Activated T-helper 2 cell treated with anti-CD3 and anti-CD28 coated beads, Interferon-gamma antibody, Interleukin-2, Interleukin-4, amounts not matched to agents 10 μg/mL and 5 μg/mL and 100 μg/mL, durations not matched to agents 14 hours and 24 hours and 36 hours (primary cell): ENCODE data around the gene GALM. TPM values are rescaled to one million over a fixed set of nuclear protein-coding genes. Genes with fewer than 3 reads are reported as not detected.
"Not testable (repeated sequence)": the region's sequence is repeated elsewhere in the genome, so short reads cannot be mapped to it uniquely, and the experiment has no call there.

Source experiments
- DNase-seq: peaks from one replicate; pipeline ENCODE4 v3.0.0; 2021; ENCODE audit warnings: low spot score
- H3K27ac Mint-ChIP-seq: one replicate; pipeline ENCODE4 v1.8.0; 2021; ENCODE audit warnings: mixed read lengths
- H3K27me3 Mint-ChIP-seq: one replicate; pipeline ENCODE4 v1.8.0; 2021; ENCODE audit warnings: low read depth, mixed read lengths
- H3K36me3 Mint-ChIP-seq: one replicate; pipeline ENCODE4 v1.8.0; 2021; ENCODE audit warnings: low read depth, mixed read lengths
- H3K4me1 Mint-ChIP-seq: one replicate; pipeline ENCODE4 v1.8.0; 2021; ENCODE audit warnings: low read depth, mixed read lengths
- H3K4me3 Mint-ChIP-seq: one replicate; pipeline ENCODE4 v1.8.0; 2021; ENCODE audit warnings: low read depth, mild to moderate bottlenecking, moderate library complexity, mixed read lengths
- H3K9me3 Mint-ChIP-seq: one replicate; pipeline ENCODE4 v1.8.0; 2021; ENCODE audit warnings: mixed read lengths
- intact Hi-C: fragments of 100-400 bp; cut with micrococcal nuclease; formaldehyde crosslinking; loops from one replicate; pipeline ENCODE4 v1.15.1; 2023
- total RNA-seq: library from RNA; stranded (reverse); gene quantifications from 2 replicates; pipeline ENCODE4 v1.2.3, GENCODE V29; 2022

The GALM gene
- total RNA-seq, 1 donor from 2014 or later, result 42.1 TPM

DNA sequence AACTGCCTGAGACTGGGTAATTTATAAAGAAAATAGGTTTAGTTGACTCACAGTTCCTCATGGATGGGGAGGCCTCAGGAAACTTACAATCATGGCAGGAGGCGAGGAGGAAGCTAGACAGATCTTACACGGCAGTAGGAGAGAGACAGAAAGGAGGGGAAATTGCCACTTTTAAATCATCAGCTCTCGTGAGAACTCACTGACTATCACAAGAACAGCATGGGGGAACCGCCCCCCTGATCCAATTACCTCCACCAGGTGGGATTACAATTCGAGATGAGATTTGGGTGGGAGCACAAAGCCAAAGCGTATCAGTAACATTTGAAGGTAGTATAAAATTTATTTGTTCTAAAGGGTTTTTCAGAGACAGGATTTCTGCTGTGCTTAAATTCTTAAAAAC lies 5.4 kb downstream of the GALM start:
- Mint-ChIP-seq H3K4me1 (peaks cover 66% of the 10 kb centered on the region), H3K27me3 (no peaks in the 10 kb centered on the region), H3K4me3 (peak overlapping the region; percentile 46), H3K36me3 (peaks cover 72% of the 10 kb centered on the region), H3K9me3 (no peaks in the 10 kb centered on the region), H3K27ac (peak overlapping the region; percentile 85)
- intact Hi-C loops, result no loop called here
- no peak for DNase-seq

DNA sequence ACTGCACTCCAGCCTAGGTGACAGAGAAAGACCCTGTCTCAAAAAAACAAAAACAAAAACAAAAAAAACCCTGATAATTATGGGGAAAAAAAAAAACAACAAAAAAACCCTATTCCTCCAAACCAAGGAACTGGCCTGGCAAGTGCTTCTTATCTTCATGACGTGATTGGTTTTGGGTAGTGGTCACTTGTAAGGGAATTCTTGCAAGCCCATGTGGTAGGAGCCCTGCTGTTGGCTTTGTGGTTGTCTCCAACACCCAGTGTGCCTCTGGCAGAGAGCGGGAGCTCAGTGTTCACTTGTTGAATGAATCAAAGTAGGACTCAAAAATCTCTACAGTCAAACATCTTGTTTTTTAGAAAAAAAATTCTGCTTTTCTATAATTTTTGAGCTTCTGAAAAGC lies 6.0 kb downstream of the GALM start:
- Mint-ChIP-seq H3K27ac (peak overlapping the region; percentile 82), H3K4me1 (peaks cover 64% of the 10 kb centered on the region), H3K4me3 (no peak overlapping the region), H3K36me3 (peaks cover 77% of the 10 kb centered on the region), H3K9me3 (no peaks in the 10 kb centered on the region), H3K27me3 (no peaks in the 10 kb centered on the region)
- intact Hi-C loops, result no loop called here
- DNase-seq, result no peak

DNA sequence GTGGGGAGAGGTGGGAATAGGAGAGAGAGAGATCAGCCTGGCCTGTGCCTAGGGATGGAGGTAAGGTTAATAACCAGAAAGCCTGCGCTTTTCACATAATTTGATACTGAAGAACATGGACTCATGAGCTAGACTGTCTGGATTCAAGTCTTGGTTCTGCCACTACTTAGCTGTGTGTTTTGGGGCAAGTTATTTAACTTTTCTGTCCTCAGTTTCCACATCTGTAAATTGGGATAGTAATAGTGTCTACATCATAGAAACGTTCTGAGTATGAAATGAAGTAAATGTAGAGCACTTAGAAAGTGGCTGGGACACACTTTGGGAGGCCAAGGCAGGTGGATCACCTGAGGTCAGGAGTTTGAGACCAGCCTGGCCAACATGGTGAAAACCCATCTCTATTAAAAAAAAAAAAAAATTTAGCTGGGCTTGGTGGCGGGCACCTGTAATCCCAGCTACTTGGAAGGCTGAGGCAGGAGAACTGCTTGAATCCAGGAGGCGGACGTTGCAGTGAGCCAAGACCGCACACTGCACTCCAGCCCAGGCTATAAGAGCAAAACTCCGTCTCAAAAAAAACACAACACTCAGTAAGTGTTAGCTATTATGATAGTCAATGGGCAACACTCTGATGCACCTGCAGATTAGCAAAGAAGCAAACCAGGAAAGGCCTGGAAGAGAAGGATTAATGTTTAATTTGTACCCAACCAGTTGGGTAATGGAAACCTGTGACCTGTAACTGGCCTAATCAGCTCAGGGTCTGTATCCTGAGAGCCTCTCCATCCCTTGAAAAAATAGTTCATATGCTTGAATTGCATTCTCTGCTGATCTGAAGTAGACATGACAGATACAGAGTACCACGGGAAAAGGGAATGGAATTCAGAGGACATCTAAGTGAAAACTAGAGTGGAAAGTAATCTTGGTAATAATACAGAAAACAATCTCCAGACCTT lies 6.8 kb downstream of the GALM start:
- peak overlapping the region; percentile 82 for H3K27ac Mint-ChIP-seq
- H3K36me3 Mint-ChIP-seq, result peaks cover 79% of the 10 kb centered on the region
- no peak for DNase-seq
- intact Hi-C loops, result no loop called here
- peaks cover 67% of the 10 kb centered on the region for H3K4me1 Mint-ChIP-seq
- H3K4me3 Mint-ChIP-seq, result no peak overlapping the region
- no peaks in the 10 kb centered on the region for H3K27me3 Mint-ChIP-seq
- H3K9me3 Mint-ChIP-seq, result no peaks in the 10 kb centered on the region

DNA sequence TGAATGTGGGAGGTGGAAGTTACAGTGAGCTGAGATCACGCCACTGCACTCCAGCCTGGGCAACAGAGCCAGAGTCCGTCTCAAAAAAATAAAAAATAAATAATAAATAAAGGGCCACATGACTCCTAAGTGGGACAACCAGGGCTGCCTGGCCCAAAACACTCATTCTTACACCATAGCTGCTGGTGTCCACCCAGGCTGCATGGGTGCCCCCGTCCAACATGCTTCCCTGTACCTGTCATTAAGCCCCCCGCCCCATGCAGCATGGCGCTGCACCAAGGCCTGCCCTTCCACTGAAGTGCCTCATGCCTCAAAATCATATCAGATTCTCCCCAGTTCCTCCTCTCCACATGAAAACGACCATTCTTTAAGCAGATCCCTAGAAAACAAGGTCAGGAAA lies 10.8 kb downstream of the GALM start:
- H3K4me3 Mint-ChIP-seq, result no peak overlapping the region
- intact Hi-C loops, result no loop called here
- peaks cover 52% of the 10 kb centered on the region for H3K4me1 Mint-ChIP-seq
- H3K9me3 Mint-ChIP-seq, result no peaks in the 10 kb centered on the region
- H3K36me3 Mint-ChIP-seq, result peaks cover 87% of the 10 kb centered on the region
- H3K27ac Mint-ChIP-seq, result peak overlapping the region; percentile 10
- no peaks in the 10 kb centered on the region for H3K27me3 Mint-ChIP-seq
- DNase-seq, result no peak

DNA sequence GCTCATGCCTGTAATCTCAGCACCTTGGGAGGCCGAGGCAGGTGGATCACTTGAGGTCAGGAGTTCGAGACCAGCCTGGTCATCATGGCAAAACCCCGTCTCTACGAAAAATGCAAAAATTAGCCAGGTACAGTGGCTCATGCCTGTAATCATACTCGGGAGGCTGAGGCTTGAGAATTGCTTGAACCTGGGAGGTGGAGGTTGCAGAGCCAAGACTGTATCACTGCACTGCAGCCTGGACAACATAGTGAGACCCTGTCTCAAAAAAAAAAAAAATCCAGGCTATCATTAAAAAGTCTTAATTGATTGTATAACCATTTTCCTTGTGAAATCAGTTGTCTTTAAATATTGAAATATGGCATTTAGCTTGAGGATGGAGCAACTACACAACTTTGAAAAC lies 15.0 kb downstream of the GALM start:
- H3K27ac Mint-ChIP-seq, result not testable (repeated sequence)

DNA sequence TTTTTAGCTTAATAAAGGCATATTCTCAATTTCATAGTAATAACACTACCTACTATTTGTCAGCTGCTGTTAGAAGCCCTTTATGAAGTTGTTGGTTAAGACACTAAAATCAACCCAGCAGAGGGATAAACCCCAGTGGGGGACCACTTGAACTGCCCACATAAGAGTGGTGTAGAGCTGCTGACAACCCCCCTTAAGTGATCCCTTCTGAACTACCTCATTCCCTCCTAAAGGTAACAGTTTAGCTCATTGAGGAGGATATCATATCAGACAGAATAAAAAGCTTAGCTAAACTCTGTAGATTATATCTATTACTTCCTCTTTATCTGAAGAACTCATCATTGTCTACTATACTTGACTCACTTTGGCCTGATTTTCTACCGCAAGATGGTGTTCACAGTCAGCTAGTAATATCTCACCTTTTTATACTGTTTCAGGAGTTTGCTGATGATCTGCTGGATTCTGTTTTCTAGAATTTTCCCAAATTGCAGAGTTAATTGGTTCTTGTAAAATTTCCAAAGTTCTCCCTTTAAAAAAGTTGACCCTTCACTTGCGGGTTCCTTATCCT lies 16.2 kb downstream of the GALM start:
- Mint-ChIP-seq H3K4me3 (peak overlapping the region; percentile 58), H3K36me3 (peaks cover 95% of the 10 kb centered on the region), H3K4me1 (peaks cover 54% of the 10 kb centered on the region), H3K9me3 (no peaks in the 10 kb centered on the region), H3K27ac (peak overlapping the region; percentile 81), H3K27me3 (no peaks in the 10 kb centered on the region)
- no peak for DNase-seq
- intact Hi-C loops, result loop anchor here (1.0 kb wide), 3 partner anchors 15 to 79 kb away; no protein-coding TSS in a partner anchor

More for the DNA sequence above, 15.0 kb downstream of the GALM start:
- H3K9me3 Mint-ChIP-seq, intact Hi-C loops, DNase-seq, H3K27me3 Mint-ChIP-seq, H3K4me3 Mint-ChIP-seq: not testable (repeated sequence)
- peaks cover 94% of the 10 kb centered on the region for H3K36me3 Mint-ChIP-seq
- H3K4me1 Mint-ChIP-seq, result peaks cover 56% of the 10 kb centered on the region

DNA sequence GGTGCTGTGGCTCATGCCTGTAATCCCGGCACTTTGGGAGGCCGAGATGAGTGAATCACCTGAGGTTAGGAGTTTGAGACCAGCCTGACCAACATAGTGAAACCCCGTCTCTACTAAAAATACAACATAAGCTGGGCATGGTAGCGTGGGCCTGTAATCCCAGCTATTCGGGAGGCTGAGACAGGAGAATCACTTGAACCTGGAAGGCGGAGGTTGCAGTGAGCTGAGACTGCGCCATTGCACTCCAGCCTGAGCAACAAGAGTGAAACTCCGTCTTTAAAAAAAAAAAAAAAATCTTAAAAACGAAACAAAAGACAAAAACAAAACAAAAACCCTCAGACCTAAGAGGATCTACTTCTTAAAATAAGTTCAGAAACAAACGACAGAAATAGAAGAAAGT lies 16.7 kb downstream of the GALM start:
- Mint-ChIP-seq H3K36me3 (peaks cover 95% of the 10 kb centered on the region), H3K4me1 (peaks cover 50% of the 10 kb centered on the region), H3K4me3 (peak overlapping the region; percentile 58), H3K27ac (peak overlapping the region; percentile 81)
- DNase-seq, H3K9me3 Mint-ChIP-seq, H3K27me3 Mint-ChIP-seq: not testable (repeated sequence)
- intact Hi-C loops, result loop anchor here (1.0 kb wide), 3 partner anchors 15 to 79 kb away; no protein-coding TSS in a partner anchor

DNA sequence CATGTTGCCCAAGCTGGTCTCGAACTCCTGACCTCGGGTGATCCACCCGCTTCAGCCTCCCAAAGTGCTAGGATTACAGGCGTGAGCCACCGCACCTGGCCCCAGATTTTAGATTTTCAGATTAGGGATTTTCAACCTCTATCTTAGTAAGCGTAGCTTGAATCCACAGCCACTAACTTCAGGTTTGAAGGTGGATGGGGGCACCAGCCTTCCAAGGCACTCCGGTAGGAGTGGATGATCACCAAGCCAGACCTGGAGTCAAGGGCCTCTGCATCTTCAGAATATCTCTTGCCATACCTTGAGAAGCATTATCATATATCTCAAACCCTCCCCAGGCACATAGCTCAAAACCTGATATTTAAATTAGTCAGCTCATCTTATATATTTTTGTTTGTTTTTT lies 17.9 kb downstream of the GALM start:
- Mint-ChIP-seq H3K9me3 (no peaks in the 10 kb centered on the region), H3K4me3 (no peak overlapping the region), H3K4me1 (peaks cover 46% of the 10 kb centered on the region), H3K36me3 (peaks cover 95% of the 10 kb centered on the region), H3K27me3 (no peaks in the 10 kb centered on the region), H3K27ac (no peak overlapping the region)
- intact Hi-C loops, result no loop called here
- no peak for DNase-seq

DNA sequence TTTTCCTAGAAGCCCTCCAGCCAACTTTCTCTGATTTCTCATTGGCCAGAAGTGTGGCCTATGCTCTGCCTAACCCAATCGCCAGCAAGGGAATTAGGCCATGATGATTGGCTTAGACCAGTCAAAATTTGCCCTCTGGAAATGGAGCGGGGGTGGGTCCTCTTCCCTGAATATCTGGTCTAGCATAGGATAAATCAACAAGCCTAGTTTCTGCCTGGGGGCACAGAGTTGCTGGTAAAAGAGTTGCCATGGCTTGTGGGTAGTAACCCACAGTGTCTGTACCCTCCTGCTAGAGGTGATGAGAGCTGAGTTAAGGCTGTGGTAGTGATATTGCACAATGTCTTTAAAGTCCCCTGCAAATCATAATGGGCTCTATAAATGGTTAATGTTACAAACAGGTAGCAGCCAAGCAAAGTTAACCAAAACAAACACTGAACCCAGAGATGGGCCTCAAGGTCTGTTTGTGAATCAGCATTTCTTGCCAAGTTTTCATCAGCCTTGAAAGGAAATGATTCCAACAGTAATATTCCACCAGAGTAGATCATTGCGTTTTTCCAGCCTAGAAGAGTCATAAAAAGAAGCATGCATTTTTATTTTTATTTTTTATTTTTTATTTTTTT lies 19.3 kb downstream of the GALM start:
- Mint-ChIP-seq H3K36me3 (peaks cover 95% of the 10 kb centered on the region), H3K27me3 (no peaks in the 10 kb centered on the region), H3K9me3 (no peaks in the 10 kb centered on the region), H3K4me3 (no peak overlapping the region), H3K4me1 (peaks cover 48% of the 10 kb centered on the region), H3K27ac (no peak overlapping the region)
- DNase-seq, result no peak
- intact Hi-C loops, result no loop called here

DNA sequence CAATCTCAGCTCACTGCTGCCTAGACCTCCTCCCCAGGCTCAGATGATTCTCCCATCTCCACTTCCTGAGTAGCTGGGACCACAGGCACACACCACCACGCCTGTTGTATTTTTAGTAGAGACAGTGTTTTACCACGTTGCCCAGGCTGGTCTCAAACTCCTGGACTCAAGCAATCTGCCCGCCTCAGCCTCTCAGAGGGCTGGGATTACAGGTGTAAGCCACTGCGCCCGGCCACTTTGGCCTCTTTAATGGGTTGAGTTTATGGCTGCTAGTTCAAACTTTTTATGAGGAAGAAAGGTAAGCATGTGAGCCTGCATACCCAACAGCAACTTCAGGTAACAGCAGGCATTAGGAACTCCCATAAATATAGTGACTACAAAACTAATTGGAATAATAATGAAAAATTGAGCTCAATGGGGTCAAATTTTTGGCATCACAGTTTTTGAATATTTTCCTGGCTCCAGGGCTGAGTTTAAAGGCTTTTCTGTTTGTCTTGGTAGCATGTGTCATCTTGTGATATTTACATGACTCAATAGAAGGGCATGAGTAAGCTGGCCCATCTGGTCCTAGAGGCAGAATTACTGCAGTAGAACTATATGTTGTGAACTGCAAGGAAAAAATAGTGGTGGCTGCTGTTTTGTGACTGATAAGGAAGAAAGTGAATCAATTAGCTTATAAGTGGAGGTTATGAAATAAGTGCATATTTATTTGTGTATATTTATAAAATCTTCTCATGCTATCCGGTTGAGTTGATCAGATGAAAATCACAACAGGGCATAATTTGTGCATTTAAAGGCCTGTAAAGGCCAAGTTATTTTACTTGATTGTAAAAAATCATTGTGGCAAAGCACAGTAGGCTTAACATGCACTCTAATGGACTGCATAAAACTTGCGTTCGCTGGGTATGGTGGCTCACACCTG lies 24.8 kb downstream of the GALM start:
- Mint-ChIP-seq H3K27me3 (no peaks in the 10 kb centered on the region), H3K36me3 (peaks cover 84% of the 10 kb centered on the region), H3K9me3 (no peaks in the 10 kb centered on the region), H3K4me3 (no peak overlapping the region), H3K4me1 (peaks cover 45% of the 10 kb centered on the region), H3K27ac (peak overlapping the region; percentile 84)
- intact Hi-C loops, result loop anchor here (2.0 kb wide), 3 partner anchors 18 to 38 kb away; no protein-coding TSS in a partner anchor
- no peak for DNase-seq

DNA sequence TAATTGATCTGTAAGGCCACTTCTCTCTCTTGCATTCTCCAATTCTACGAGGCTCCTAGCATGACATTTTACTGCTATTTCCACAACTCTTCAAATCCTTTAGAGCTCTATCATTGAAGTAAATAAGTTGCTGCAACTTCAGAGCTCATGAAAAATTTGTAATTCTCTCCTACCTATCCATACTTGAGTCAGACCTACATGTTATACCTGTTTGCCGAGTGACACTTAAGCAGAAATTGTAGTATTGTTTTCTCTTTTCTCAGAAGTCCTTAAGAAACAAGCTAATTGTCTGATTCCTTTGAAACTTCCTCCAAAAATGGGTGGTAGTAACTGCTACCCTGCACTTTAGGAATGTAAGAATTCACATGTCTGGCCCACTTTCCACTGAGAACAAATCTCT lies 26.1 kb downstream of the GALM start:
- H3K36me3 Mint-ChIP-seq, result peaks cover 81% of the 10 kb centered on the region
- peak overlapping the region; percentile 69 for H3K27ac Mint-ChIP-seq
- H3K27me3 Mint-ChIP-seq, result no peaks in the 10 kb centered on the region
- intact Hi-C loops, result loop anchor here (2.0 kb wide), 3 partner anchors 17 to 39 kb away; no protein-coding TSS in a partner anchor
- DNase-seq, result no peak
- no peak overlapping the region for H3K4me3 Mint-ChIP-seq
- H3K4me1 Mint-ChIP-seq, result peaks cover 43% of the 10 kb centered on the region
- no peaks in the 10 kb centered on the region for H3K9me3 Mint-ChIP-seq
